ENCODE measurements around the gene C2CD4C. TPM values are rescaled to one million over a fixed set of nuclear protein-coding genes. Genes with fewer than 3 reads are reported as not detected.

Gene C2CD4C
- total RNA-seq, 1 experiment from 2014 or later: 14.6 TPM

- no peak overlapping the region for H3K56ac ChIP-seq (ENCODE audit: insufficient read length, low read depth, low read length)
- no peak overlapping the region for H3K27ac Mint-ChIP-seq
- H3K27ac ChIP-seq (ENCODE audit: insufficient read length, low read depth, low read length): no peak overlapping the region
- H3K4me1 ChIP-seq (ENCODE audit: insufficient read depth, low read length): no peaks in the 10 kb centered on the region; the same call in 1 of the 2 replicates
- no peak overlapping the region for H2BK12ac ChIP-seq (ENCODE audit: insufficient read length, low read depth, low read length)
- no peak overlapping the region for H4K8ac ChIP-seq (replicated peaks; ENCODE audit: insufficient read length, low read depth, low read length)
- no peaks in the 10 kb centered on the region for H3K9me3 ChIP-seq (ENCODE audit: control insufficient read depth, low read depth, low read length)
- WGBS (ENCODE audit: extremely low coverage, insufficient read length, low lambda C conversion rate): no CpG with 5 or more reads among the region's 14 CpGs
- no peak overlapping the region for H2AK5ac ChIP-seq (ENCODE audit: insufficient read length, low read length)
- no peaks in the 10 kb centered on the region for H3K27me3 ChIP-seq (ENCODE audit: insufficient read depth, low read length)
- no peak overlapping the region for H2AFZ ChIP-seq (ENCODE audit: low read length)
- no peak overlapping the region for H4K5ac ChIP-seq (ENCODE audit: insufficient read length, low read depth, low read length)
- DNase-seq: no peak
- no peaks in the 10 kb centered on the region for H4K20me1 ChIP-seq (ENCODE audit: control insufficient read depth, insufficient read depth, insufficient read length)
- no peak for TF ChIP-seq CTCF (conservative IDR thresholded peaks at IDR 0.05)
- H2BK120ac ChIP-seq (ENCODE audit: low read depth, low read length, poor library complexity, severe bottlenecking): no peak overlapping the region
- H3K23ac ChIP-seq (ENCODE audit: insufficient read length, low read depth, low read length): no peak overlapping the region
- no peak overlapping the region for H2BK20ac ChIP-seq (ENCODE audit: low read depth, low read length, poor library complexity, severe bottlenecking)
- H2BK5ac ChIP-seq (ENCODE audit: insufficient read length, low read length): no peak overlapping the region
- H3K4ac ChIP-seq (ENCODE audit: low read depth, low read length): no peak overlapping the region
- H3K23me2 ChIP-seq (ENCODE audit: insufficient read length, low read depth, low read length, poor library complexity, severe bottlenecking): no peaks in the 10 kb centered on the region
- no peaks in the 10 kb centered on the region for H3K79me1 ChIP-seq (ENCODE audit: insufficient read depth, low read depth, low read length, poor library complexity, severe bottlenecking)
- H3K18ac ChIP-seq (ENCODE audit: insufficient read length, low read depth, low read length): no peak overlapping the region
- H3K27me3 Mint-ChIP-seq (ENCODE audit: low read depth): peaks cover 4% of the 10 kb centered on the region
- H3K9me3 Mint-ChIP-seq: no peaks in the 10 kb centered on the region; a peak in 1 of 5 replicates
- no peak overlapping the region for H3K14ac ChIP-seq (ENCODE audit: insufficient read depth, low read length)
- no peak overlapping the region for H3K4me3 Mint-ChIP-seq
- no peak overlapping the region for H3K9ac ChIP-seq (ENCODE audit: extremely low read depth, insufficient read length, low read length)
- peaks cover 15 to 23% of the 10 kb centered on the region in 2 experiments for H3K4me1 Mint-ChIP-seq
- H3K36me3 Mint-ChIP-seq (ENCODE audit: insufficient read depth in 1 of 3, low read depth in 3 of 3): no peaks in the 10 kb centered on the region
- H3K4me2 ChIP-seq (ENCODE audit: insufficient read depth, insufficient read length, low read length): no peak overlapping the region
- H3T11ph ChIP-seq (ENCODE audit: low read length): no peak overlapping the region
- H2BK15ac ChIP-seq (ENCODE audit: low read depth, low read length): no peak overlapping the region
- no peaks in the 10 kb centered on the region for H3K79me2 ChIP-seq (ENCODE audit: insufficient read depth, low read length)
- H4K91ac ChIP-seq (ENCODE audit: insufficient read length, low read depth, low read length): no peak overlapping the region
Observed at GRCh38 chr19:416416-416815, 7.5 kb upstream of the C2CD4C start.
